ENCODE data around the gene INAFM1.

DNA sequence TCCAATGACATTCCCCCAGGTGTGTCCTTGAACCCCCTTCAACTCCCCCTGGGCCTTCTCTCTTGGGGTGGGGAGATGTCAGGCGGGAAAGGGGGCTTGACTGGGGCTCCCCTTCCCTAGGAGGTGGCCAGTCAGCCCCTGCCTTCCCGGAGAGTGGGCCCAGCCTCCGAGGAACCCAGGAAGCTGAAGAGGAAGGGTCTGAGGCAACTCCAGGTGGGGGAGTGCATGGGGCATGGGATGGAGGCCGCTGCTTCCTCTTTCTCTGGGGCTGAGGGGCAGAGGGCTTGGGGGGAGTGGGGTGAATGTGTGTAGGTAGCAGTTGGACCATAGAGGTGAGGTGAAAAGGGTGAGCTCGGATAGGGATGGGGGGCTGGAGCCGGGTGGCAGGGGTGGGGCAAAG, 2.7 kb upstream of the INAFM1 start:
- TF ChIP-seq, protein P1, sequence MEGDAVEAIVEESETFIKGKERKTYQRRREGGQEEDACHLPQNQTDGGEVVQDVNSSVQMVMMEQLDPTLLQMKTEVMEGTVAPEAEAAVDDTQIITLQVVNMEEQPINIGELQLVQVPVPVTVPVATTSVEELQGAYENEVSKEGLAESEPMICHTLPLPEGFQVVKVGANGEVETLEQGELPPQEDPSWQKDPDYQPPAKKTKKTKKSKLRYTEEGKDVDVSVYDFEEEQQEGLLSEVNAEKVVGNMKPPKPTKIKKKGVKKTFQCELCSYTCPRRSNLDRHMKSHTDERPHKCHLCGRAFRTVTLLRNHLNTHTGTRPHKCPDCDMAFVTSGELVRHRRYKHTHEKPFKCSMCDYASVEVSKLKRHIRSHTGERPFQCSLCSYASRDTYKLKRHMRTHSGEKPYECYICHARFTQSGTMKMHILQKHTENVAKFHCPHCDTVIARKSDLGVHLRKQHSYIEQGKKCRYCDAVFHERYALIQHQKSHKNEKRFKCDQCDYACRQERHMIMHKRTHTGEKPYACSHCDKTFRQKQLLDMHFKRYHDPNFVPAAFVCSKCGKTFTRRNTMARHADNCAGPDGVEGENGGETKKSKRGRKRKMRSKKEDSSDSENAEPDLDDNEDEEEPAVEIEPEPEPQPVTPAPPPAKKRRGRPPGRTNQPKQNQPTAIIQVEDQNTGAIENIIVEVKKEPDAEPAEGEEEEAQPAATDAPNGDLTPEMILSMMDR (IDR thresholded peaks at IDR 0.05), result no peak
- TF ChIP-seq CBFB (CRISPR knock-in tag; IDR thresholded peaks at IDR 0.05; ENCODE audit: low read depth) (no peak), MYBL2 (CRISPR knock-in tag; IDR thresholded peaks at IDR 0.05) (no peak), NR2C2 (CRISPR knock-in tag; IDR thresholded peaks at IDR 0.05) (no peak)

All from WTC11 (cell line).